SK-N-SH treated with all-trans-retinoic acid at 6 μM for 48 hours (cell line): Measurements from ENCODE around the gene TRMT13.

Experiments used
- CREB5 ChIP-seq: fragments of 250-450 bp; sonication (Bioruptor Pico); IDR thresholded peaks from 2 replicates; pipeline ENCODE4 v1.5.1; 2020; ENCODE audit warnings: low read depth, mild to moderate bottlenecking, moderate library complexity
- ESRRG ChIP-seq: fragments of 250-450 bp; sonication (Bioruptor Pico); IDR thresholded peaks from 2 replicates; pipeline ENCODE4 v1.6.1; 2021; ENCODE audit warnings: mild to moderate bottlenecking
- GLIS3 ChIP-seq: fragments of 250-450 bp; sonication (Bioruptor Pico); IDR thresholded peaks from 2 replicates; pipeline ENCODE4 v1.5.0; 2020; ENCODE audit warnings: mild to moderate bottlenecking, moderate library complexity
- ISL1 ChIP-seq: fragments of 250-450 bp; sonication (Bioruptor Pico); IDR thresholded peaks from 2 replicates; pipeline ENCODE4 v2.1.2; 2022; ENCODE audit warnings: mild to moderate bottlenecking, moderate library complexity
- PPARA ChIP-seq: fragments of 250-450 bp; sonication (Bioruptor Pico); IDR thresholded peaks from 2 replicates; pipeline ENCODE4 v1.5.0; 2020; ENCODE audit warnings: mild to moderate bottlenecking, borderline replicate concordance
- TCF4 ChIP-seq: fragments of 250-450 bp; sonication (Bioruptor Pico); IDR thresholded peaks from 2 replicates; pipeline ENCODE4 v1.8.0; 2021; ENCODE audit warnings: mild to moderate bottlenecking, moderate library complexity, borderline replicate concordance
- ZFP30 ChIP-seq: fragments of 450-650 bp; formaldehyde crosslinking; IDR thresholded peaks from 2 replicates; pipeline ENCODE4 v1.5.0; 2022; ENCODE audit warnings: mild to moderate bottlenecking, moderate library complexity
- TF ChIP-seq, protein P1 (sequence below): fragments of 250-450 bp; sonication (Bioruptor Pico); IDR thresholded peaks from 2 replicates; pipeline ENCODE4 v1.8.0; 2021; ENCODE audit warnings: low read depth, mild to moderate bottlenecking, moderate library complexity, borderline replicate concordance

DNA sequence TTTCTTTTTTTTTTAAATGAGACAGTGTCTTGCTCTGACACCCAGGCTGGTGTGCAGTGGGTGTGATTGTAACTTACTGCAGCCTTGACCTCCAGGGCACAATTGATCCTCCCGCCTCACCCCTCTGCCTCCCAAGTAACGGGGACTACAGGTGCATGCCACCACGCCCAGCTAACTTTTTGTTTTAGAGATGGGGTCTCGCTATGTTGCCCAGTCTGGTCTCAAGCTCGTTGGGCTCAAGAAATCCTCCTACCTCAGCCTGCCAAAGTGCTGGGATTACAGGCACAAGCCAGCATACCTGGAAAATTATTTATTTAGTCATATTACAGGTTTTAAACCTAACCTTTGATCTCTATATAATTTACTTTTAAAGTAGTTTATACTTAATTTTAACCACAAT lies 31.7 kb downstream of the TRMT13 start:
- TF ChIP-seq ISL1 (CRISPR knock-in tag), result no peak
- TF ChIP-seq TCF4 (CRISPR knock-in tag), result no peak
- no peak for TF ChIP-seq ZFP30 (CRISPR knock-in tag)
- TF ChIP-seq, protein P1, sequence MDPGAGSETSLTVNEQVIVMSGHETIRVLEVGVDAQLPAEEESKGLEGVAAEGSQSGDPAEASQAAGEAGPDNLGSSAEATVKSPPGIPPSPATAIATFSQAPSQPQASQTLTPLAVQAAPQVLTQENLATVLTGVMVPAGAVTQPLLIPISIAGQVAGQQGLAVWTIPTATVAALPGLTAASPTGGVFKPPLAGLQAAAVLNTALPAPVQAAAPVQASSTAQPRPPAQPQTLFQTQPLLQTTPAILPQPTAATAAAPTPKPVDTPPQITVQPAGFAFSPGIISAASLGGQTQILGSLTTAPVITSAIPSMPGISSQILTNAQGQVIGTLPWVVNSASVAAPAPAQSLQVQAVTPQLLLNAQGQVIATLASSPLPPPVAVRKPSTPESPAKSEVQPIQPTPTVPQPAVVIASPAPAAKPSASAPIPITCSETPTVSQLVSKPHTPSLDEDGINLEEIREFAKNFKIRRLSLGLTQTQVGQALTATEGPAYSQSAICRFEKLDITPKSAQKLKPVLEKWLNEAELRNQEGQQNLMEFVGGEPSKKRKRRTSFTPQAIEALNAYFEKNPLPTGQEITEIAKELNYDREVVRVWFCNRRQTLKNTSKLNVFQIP (CRISPR knock-in tag), result no peak
- TF ChIP-seq ESRRG (CRISPR knock-in tag), result no peak
- no peak for TF ChIP-seq GLIS3
- no peak for TF ChIP-seq PPARA (CRISPR knock-in tag)
- TF ChIP-seq CREB5 (CRISPR knock-in tag), result no peak
